Ramos (cell line): Measurements from ENCODE around the gene FAM3C.

Source experiments
- in situ Hi-C: fragments of 300-500 bp; cut with MboI; formaldehyde crosslinking; loops from one replicate; pipeline ENCODE4 v1.14.3; 2022; ENCODE audit warnings: low sequenced_read_pairs; ENCODE audit not compliant: unreplicated experiment

The FAM3C gene

DNA sequence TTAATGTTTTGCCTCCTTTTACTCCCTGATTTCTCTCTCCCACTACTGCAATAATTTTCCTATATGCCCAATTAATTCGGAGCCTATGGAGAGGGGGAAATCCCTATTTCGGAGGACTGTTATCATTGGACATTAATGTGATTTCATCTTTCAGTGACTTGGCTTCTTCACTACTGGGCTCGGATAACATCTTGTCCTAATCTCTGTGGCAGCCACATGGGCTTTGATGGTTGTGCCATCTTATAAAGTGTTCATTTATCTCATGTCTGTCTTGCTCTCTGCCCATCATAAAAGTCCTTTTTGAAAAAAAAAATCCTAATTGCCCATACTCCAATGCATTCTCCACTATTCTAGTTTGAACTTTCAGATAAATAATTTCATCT, 15.5 kb upstream of the FAM3C start:
- in situ Hi-C loops, result no loop called here

DNA sequence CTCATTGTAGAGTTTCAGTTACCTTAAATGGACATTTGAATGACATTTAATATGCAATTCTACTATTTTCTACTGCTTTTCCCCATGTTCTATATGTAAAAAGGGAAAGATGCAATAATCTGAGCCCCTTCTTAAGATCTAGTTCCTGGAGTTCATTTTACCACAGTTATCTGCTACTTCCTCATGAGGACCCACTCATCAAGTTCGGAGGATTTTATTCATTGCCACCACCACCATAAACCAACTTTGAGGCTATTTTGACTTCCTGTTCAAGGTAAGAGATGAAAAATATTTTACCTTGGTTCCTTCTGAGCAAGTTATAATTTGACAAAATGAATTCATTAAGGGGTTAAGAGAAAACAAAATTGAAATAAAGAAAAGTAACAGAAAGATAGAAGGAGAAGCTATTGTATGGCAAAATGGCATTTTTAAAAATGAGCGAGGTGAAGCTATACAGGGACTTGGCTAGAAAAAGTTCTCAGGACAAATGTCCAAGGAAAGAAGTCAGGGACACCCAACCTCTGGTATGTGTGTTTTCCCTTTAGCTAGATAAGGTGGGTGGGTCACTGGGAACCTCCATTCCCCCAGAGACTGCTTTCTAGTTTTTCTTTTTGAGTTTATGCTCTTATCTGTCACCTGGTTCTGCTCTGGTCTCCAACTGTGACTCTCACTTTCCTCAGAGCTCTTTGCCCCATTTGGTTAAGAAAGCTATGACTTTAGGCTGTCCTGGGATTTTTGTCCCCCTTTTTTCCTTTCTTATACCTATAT, 14.9 kb upstream of the FAM3C start:
- in situ Hi-C loops, result no loop called here

DNA sequence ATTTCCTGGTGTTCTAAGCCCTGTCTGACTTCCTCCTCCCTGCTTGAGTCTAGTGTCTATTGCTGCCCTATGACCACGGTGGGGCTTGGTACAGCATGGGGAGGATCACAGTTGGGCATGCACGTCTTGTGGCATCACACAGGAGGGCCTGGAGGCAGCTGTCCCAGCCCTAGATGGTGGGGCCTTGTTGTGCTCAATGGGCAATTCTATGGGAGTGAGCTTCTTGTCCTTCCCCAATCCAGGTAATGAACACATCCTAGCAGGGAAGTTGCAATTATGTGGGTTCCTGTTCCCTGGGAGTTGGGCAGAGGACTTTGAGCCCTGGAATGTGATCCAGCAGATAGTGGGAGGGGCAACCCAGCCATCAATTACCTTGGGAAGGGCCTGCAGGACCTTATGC, 10.8 kb upstream of the FAM3C start:
- in situ Hi-C loops, result no loop called here

DNA sequence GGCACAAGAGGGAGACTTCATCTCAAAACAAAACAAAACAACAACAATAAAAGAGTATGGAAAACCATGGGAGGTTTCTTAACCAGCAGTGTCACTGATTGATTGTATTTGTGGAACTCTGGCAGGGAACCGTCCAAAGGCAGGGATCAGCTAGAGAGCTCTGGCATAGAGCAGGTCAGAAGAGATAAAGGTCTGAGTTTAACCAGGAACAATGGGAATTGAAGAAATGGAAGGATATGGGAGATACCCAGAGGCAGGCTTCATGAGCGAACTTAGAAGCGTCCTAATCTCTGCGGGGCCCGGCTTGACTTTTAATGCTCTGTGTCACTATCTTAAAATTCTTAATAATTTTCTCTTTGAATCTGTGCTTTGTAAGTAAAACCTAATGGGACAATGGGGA, 10.4 kb upstream of the FAM3C start:
- in situ Hi-C loops, result no loop called here

DNA sequence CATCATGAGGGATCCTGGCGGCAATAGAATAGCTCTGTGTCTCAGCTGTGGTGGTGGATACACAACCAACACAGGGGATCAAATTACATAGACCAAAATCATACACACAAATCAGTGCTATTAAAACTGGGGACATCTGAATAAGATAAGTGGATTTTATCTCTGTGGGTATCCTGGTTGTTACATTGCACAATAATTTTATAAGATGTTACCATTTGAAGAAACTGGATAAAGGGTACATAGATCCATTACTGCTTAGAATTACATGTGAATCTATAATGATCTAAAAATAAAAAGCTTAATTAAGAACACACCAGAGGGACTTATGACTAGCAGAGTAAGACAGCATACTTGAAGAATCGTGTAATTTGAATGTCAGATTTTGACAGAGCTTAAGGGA, 8.2 kb upstream of the FAM3C start:
- in situ Hi-C loops, result no loop called here

DNA sequence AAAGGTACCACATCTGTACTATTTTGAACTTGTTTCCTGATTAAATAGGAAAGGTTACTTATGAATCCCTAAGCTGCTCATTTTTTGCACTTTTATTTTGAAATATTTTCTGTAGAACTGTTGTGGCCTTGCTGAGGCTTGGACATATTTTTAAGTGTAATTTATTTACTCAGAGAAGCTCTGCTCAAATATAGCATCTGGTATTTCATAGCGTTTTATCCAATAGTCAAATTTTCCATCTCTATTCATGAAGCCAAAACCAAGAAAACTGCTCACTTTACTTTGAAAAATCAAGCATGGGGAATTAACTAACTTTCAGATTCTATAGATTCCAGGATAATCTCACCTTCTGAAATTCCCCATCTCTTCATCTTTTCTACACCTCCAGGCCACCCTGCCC, 6.6 kb upstream of the FAM3C start:
- in situ Hi-C loops, result no loop called here

DNA sequence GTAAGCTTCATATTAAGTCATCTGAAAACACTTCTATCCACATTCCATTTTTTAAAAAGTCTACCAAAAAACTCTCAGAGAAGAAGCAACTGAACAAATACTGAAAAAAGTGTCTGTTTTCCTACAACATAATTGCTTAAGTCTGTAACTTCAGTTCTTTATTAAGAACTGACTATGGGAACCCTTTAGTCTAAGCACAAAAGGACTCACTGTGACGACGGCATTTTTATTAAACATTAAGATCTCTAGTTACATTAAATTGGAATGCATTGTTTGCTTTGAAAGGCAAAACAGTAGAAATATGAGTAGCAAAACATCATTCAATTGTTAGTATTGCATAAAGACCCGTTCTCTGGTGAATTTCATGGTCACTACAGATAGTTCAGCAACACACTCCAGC, 5.8 kb upstream of the FAM3C start:
- in situ Hi-C loops, result no loop called here

DNA sequence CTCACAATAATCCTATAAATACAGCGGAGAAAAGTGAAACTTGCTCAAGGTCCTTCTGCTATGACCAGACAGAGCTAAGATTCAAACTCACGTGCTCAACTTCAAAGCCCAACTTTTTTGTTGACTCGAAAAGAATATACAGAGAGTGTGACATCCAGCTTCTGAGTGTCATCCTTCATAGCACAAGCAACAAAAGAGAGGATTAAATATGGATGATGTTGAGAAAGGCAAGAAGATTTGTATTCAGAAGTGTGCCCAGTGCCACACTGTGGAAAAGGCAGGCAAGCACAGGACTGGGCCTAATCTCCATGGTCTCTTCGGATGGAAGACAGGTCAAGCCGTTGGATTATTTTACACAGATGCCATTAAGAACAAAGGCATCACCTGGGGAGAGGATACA, 2.1 kb upstream of the FAM3C start:
- in situ Hi-C loops, result loop anchor here (25.0 kb wide), 1 partner anchor 436 kb away; the partner anchor contains the start of gene ING3

DNA sequence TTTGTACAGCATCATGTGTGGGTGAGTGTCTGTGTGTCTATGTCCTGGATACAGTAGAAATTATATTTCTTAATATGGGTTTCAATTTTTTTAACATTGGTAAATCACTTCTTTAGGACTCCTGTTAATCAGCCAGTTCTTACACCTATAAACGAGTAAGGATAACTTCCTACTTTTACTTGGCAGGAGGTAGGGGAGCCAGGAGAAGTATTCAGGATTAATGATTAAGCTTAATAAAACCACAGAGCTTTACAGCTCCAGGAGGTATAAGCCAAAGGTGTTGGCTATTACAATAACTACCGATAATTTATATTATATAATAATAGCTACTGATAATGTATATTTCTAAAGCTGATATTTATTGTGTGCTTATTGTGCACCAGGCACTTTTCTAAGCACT, 1.7 kb upstream of the FAM3C start:
- in situ Hi-C loops, result loop anchor here (25.0 kb wide), 1 partner anchor 436 kb away; the partner anchor contains the start of gene ING3

DNA sequence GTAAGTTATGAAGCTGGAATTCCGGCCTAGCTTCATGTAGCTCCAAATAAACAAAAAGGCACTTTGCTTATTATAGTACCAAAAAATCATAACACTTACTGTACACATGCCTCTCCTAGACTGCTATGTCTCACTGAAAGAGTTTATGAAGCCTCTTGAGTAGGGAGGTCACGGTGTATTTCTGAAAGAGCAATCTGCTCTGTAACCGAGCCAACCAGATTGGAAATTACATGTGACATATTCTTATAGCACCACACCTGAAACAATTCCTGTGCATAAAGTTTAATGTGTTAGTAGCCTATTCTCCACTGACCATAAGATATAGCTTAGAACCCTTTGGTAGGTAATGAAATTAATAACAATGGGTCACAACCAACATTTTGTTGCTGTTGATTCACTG, 1.3 kb upstream of the FAM3C start:
- in situ Hi-C loops, result loop anchor here (25.0 kb wide), 1 partner anchor 435 kb away; the partner anchor contains the start of gene ING3

DNA sequence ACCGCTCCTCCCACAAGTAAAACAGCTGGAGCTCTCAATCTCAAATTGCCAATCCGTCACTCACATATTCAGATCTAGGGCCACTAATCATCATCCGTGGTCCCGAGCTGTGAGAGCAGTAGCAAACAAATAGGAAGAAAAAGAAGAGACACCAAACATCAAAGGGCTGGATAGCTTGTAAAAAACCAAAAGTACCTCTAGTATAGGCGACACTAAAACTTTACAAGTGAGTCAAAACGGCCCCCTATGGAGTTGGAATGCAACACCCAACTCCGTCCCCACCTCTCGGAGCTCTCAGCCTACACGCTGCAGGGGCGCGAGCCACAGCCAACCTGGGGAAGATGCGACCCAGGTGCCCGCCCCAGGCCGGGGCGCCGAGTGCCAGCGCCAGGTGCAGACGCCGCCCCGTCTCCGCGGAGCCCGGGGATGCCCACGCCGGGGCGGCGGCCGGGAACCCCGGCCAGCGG, 581 bp downstream of the FAM3C start:
- in situ Hi-C loops, result loop anchor here (25.0 kb wide), 1 partner anchor 433 kb away; the partner anchor contains the start of gene ING3

DNA sequence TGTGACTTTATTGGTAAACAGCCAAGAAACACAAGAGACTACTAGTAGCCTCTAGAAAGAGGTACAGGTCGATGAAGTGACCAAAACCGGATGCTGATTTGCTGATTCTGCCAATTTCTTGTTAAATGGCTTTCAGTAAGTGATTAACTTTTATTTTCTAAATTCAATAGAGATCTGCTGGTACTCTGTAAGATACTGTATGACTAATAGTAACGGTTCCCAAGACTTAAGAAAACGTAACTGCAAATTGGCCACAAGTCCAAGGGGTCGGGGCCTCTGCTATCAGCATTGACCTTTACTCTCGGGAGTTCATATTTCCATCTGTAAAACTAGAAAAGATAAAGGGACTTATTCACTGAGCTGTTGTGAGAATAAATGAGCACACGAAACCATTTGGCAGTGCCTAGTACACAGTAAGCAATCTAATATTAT, 1.4 kb downstream of the FAM3C start:
- in situ Hi-C loops, result loop anchor here (25.0 kb wide), 1 partner anchor 432 kb away; the partner anchor contains the start of gene ING3

DNA sequence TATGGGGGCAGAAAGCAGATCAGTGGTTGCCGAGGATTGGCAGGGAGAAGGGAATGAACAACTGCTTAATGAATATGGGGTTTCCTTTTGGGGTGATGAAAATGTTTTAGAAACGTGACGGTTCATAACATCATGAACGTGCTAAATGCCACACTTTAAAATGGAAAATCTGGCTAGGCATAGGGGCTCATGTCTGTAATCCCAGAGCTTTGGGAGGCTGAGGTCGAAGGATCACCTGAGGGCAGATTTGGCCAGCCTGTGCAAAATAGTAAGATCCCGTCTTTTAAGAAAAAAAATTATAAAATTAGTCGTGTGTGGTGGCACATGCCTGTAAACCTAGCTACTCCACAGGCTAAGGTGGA, 3.1 kb downstream of the FAM3C start:
- in situ Hi-C loops, result loop anchor here (25.0 kb wide), 1 partner anchor 431 kb away; the partner anchor contains the start of gene ING3

DNA sequence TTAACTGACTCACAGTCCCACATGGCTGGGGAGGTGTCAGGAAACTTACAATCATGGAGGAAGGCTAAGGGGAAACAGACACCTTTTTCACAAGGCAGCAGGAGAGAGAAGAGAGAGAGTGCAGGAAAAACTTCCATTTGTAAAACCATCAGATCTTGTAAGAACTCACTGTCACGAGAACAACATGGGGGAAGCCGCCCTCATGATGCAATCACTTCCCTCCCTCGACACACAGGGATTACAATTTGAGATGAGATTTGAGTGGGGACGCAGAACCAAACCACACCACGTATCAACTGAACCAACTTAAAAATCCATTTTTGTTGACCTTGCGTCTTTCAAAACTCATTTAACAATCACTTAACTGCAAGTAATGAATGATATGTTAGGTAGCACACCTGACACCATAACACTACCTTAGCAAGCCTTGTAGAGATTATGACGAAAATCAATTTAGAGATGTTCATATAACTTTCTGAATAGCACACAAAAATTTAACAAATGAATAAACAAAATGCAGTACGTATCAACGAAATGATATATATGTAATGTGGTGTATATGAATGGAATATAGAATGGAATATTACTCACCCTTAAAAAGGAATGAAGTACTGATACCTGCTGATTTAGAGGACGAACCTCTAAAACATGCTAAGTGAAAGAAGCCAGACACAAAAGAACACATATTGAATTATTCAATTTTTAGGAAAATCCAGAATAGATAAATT, 3.7 kb downstream of the FAM3C start:
- in situ Hi-C loops, result loop anchor here (25.0 kb wide), 1 partner anchor 430 kb away; the partner anchor contains the start of gene ING3

DNA sequence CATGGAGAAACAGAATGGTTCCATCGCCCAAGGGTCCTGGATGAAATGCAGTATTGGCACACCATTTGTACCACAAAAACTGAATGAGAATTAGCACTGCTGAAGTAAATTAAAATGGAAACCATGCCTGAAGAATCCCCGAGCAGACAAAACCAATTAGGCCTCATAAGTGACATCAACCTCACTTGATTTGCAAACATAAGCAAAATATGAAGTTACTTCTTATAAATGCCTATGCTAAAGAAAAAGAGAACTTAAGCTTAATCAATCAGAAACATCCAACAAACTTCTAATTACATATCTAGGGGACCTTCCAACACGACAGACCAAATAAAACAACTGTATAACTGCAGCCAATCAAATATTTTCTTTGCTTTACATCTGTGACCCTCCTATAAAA, 4.4 kb downstream of the FAM3C start:
- in situ Hi-C loops, result loop anchor here (25.0 kb wide), 1 partner anchor 429 kb away; the partner anchor contains the start of gene ING3

DNA sequence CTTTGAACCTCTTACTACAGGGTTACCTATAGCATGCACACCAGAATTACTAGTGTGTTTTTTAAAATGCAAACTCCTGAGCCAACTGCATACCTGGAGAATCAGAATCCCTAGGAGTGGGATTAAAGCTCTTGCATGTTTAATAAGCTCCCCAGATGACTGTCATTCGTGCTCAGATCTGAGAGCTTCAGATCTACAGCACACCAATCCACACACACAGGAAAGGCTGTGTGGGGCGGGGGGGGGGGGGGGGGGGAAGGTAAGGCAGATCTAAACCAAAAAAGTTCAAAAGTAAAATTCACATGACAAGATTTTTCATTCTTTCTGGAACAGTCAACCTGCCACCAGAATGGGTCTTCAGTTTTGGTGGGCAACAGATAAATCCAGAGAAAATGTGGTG, 5.5 kb downstream of the FAM3C start:
- in situ Hi-C loops, result loop anchor here (25.0 kb wide), 1 partner anchor 428 kb away; the partner anchor contains the start of gene ING3

DNA sequence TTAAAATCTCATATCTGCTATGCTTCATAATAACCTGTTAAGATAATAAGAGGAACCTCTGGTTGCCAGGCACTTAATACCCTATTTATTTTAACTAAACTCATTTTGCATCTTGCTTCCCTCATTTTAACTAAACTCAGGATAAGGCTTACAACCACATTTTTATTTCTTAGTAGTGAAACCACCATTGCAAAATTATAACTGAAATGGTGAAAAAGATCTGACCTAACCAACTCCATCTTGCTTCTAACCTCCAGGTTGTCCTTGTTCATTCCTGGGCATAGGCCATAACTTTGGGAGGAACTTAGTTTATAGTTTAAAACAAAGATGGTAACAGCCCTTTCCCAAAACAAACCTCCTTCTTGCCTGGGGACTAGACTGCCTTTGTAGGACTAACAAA, 6.0 kb downstream of the FAM3C start:
- in situ Hi-C loops, result loop anchor here (25.0 kb wide), 1 partner anchor 428 kb away; the partner anchor contains the start of gene ING3

DNA sequence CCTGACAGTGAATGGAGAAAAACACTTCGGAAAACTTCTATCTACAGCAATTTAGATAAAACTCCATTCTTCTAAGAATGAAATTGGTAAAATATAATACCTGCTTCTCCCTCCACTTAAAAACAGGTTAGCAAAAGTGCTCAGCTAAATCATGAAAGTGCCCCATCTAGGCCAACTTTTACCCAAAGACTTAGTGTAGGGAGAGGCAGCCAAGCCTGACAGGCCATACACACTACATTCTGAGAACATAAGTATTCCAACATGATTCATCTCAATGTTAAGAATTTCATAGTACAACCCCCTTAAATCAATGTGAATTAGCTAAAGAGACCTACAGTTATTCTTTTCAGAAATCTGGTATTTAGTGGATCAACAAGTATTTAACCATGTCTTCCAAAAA, 7.2 kb downstream of the FAM3C start:
- in situ Hi-C loops, result loop anchor here (25.0 kb wide), 1 partner anchor 427 kb away; the partner anchor contains the start of gene ING3

DNA sequence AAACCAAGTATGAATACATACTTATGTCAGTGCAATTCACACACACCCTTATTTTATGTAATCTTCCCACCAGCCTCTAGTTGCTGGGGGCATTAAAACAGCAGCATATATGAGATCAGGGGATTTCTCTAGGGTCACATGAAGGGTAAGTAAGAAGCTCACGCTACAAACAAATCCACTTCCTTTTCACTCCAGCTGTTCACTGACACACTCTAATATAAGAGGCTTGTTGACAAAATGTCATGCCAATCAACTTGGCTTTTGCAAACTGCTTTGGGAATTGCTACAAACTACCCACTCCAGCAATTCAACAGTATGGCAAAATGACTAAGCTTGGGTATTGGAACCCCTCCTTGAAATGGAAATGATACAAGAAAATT, 10.3 kb downstream of the FAM3C start:
- in situ Hi-C loops, result loop anchor here (25.0 kb wide), 1 partner anchor 423 kb away; the partner anchor contains the start of gene ING3

DNA sequence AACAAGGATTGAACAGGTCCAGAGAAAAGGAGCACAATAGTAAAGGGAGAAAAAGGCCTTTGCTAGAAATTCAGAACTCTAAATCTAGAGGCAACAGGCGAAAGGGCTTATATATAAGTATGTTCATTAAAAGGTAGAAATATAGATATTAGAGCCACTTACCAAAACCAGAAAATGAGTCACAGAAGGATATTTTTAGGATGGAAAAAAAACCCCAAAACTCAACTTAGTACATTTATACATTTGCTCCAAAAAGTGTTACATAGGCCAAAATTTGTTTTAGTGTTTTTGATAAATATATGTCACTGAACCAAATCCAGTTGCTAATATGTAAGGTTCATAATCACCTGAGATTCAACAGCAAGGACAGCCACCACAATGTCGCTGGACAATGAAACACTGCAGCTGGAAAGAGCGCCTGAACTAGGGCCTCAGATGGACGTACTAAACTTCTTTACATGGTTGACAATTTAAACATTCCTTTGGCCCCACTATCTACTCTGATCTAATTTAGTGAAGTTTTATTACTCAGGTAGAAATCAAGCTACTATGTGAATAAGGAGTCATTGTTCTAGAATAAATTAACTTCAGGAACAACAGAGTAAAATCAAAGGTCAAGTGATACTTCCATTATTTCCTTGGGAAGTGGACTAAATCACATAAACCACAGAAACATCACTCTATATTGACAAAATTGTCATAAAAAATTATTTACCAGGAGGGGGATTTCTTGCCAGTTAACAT, 10.9 kb downstream of the FAM3C start:
- in situ Hi-C loops, result loop anchor here (25.0 kb wide), 1 partner anchor 423 kb away; the partner anchor contains the start of gene ING3
